Muscle layer of duodenum (tissue), 2 donors: ENCODE data around the gene GRAP2.
"Not testable (repeated sequence)": the region's sequence is repeated elsewhere in the genome, so short reads cannot be mapped to it uniquely, and the experiment has no call there.

ENCODE experiments used
- H3K27ac ChIP-seq: one replicate; pipeline ENCODE4 v1.7.0; 2013; ENCODE audit warnings: mild to moderate bottlenecking, low read length
- H3K27me3 ChIP-seq: one replicate; pipeline ENCODE4 v1.7.0; 2013; ENCODE audit warnings: low read depth, mild to moderate bottlenecking, control low read depth, low read length
- H3K36me3 ChIP-seq, 2 donors: one replicate each; pipeline ENCODE4 v1.7.0; 2013; ENCODE audit warnings: low read length in 2 of 2, control low read depth in 1 of 2, mild to moderate bottlenecking in 1 of 2; ENCODE audit not compliant: insufficient read depth in 2 of 2, control insufficient read depth in 1 of 2
- H3K4me1 ChIP-seq, 2 donors: one replicate each; pipeline ENCODE4 v1.7.0; 2013; ENCODE audit warnings: low read length in 2 of 2, mild to moderate bottlenecking in 2 of 2, control low read depth in 1 of 2, moderate library complexity in 1 of 2; ENCODE audit not compliant: insufficient read depth in 2 of 2, control insufficient read depth in 1 of 2
- H3K4me3 ChIP-seq, 2 donors: one replicate each; pipeline ENCODE4 v1.7.0; 2013; ENCODE audit warnings: low read length in 2 of 2, low read depth in 1 of 2, mild to moderate bottlenecking in 1 of 2
- H3K9me3 ChIP-seq, 2 donors: one replicate each; pipeline ENCODE4 v1.7.0; 2013; ENCODE audit warnings: low read length in 2 of 2, control low read depth in 1 of 2, mild to moderate bottlenecking in 1 of 2; ENCODE audit not compliant: control insufficient read depth in 1 of 2
- donor health status: healthy.

The GRAP2 gene

DNA sequence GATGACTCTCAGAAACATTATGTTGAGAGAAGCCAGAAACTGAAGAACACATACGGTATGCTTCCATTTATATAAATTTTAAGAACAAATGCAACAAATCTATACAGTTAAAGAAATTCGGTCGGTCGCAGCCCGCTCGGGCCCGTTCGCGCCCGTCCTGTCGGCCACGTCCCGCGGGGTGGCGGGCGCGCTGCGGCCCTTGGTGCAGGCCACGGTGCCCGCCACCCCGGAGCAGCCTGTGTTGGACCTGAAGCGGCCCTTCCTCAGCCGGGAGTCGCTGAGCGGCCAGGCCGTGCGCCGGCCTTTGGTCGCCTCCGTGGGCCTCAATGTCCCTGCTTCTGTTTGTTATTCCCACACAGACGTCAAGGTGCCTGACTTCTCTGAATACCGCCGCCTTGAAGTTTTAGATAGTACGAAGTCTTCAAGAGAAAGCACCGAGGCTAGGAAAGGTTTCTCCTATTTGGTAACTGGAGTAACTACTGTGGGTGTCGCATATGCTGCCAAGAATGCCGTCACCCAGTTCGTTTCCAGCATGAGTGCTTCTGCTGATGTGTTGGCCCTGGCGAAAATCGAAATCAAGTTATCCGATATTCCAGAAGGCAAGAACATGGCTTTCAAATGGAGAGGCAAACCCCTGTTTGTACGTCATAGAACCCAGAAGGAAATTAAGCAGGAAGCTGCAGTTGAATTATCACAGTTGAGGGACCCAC lies 25.6 kb upstream of the GRAP2 start:
- H3K36me3 ChIP-seq, H3K27me3 ChIP-seq, H3K4me1 ChIP-seq, H3K9me3 ChIP-seq, H3K27ac ChIP-seq, H3K4me3 ChIP-seq: not testable (repeated sequence)

- H3K4me3 ChIP-seq = no peak overlapping the region
- H3K36me3 ChIP-seq = no peaks in the 10 kb centered on the region
Measured at GRCh38 chr22:39877079-39877845, 23.6 kb upstream of the GRAP2 start.

DNA sequence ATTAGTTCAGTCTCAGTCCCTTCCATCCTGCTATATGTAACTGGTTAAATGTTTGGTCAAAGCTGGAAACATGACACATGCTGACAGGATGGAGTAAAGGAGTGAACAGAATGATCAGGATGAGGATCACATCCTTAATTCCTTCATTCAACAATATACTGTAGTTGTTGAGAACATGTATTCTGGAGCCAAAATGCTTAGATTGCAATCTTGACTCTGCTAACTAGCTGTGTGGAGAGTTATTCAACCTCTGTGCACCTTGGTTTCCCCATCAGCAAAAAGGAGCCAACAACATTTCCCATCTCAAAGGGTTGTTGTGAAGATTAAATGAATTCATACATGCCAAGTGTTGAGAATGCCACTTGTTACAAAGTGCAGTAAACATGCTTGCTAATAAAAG lies 20.2 kb upstream of the GRAP2 start:
- Histone ChIP-seq H3K27ac (no peak overlapping the region), H3K27me3 (no peaks in the 10 kb centered on the region), H3K4me3 (no peak overlapping the region), H3K36me3 (no peaks in the 10 kb centered on the region), H3K9me3 (no peaks in the 10 kb centered on the region), H3K4me1 (no peaks in the 10 kb centered on the region)

More at GRCh38 chr22:39877079-39877845, 23.6 kb upstream of the GRAP2 start:
- H3K27ac ChIP-seq = no peak overlapping the region
- H3K4me1 ChIP-seq = no peaks in the 10 kb centered on the region
- H3K27me3 ChIP-seq = no peaks in the 10 kb centered on the region
- H3K9me3 ChIP-seq = no peaks in the 10 kb centered on the region

GRCh38 chr22:39883057-39883456 lies 17.8 kb upstream of the GRAP2 start:
- H3K27me3 ChIP-seq = no peaks in the 10 kb centered on the region
- no peak overlapping the region for H3K27ac ChIP-seq
- no peaks in the 10 kb centered on the region for H3K36me3 ChIP-seq
- H3K4me3 ChIP-seq = no peak overlapping the region
- H3K9me3 ChIP-seq = no peaks in the 10 kb centered on the region
- H3K4me1 ChIP-seq = no peaks in the 10 kb centered on the region

DNA sequence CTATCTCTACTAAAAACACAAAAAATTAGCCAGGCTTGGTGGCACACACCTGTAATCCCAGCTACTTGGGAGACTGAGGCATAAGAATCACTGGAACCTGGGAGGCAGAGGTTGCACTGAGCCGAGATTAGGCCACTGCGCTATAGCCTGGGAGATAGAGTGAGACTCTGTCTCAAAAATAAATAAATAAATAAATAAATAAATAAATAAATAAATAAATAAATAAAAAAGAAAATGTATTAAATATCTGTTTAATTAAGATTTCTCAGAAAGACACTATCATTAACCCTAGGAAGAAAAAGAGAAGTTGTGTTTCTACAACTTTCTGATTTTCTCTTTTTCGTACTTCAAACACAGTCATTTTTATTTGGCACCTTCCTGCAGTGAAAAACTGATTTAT lies 11.0 kb upstream of the GRAP2 start:
- not testable (repeated sequence) for H3K4me3 ChIP-seq, H3K4me1 ChIP-seq, H3K27ac ChIP-seq, H3K27me3 ChIP-seq, H3K9me3 ChIP-seq, H3K36me3 ChIP-seq

GRCh38 chr22:39893526-39893925 lies 7.4 kb upstream of the GRAP2 start, which contains the start of gene ENTHD1:
Gene ENTHD1 (minus strand): TSS chr22:39893760. CDS start chr22:39887748, 6,012 bp downstream.
- Histone ChIP-seq H3K36me3 (no peaks in the 10 kb centered on the region), H3K4me3 (no peak within 1 kb of the TSS), H3K27ac (no peak within 1 kb of the TSS), H3K4me1 (no peaks in the 10 kb centered on the region), H3K9me3 (no peaks in the 10 kb centered on the region), H3K27me3 (no peaks in the 10 kb centered on the region)

GRCh38 chr22:39894554-39895092 lies 6.3 kb upstream of the GRAP2 start:
- no peaks in the 10 kb centered on the region for H3K4me1 ChIP-seq
- H3K36me3 ChIP-seq = no peaks in the 10 kb centered on the region
- no peaks in the 10 kb centered on the region for H3K27me3 ChIP-seq
- H3K27ac ChIP-seq = no peak overlapping the region
- no peaks in the 10 kb centered on the region for H3K9me3 ChIP-seq
- no peak overlapping the region for H3K4me3 ChIP-seq

- no peaks in the 10 kb centered on the region for H3K36me3 ChIP-seq
- no peaks in the 10 kb centered on the region for H3K27me3 ChIP-seq
- H3K9me3 ChIP-seq = no peaks in the 10 kb centered on the region
- H3K4me1 ChIP-seq = no peaks in the 10 kb centered on the region
- no peak overlapping the region for H3K4me3 ChIP-seq
- no peak overlapping the region for H3K27ac ChIP-seq
Measured at GRCh38 chr22:39895682-39896081, 5.2 kb upstream of the GRAP2 start.

DNA sequence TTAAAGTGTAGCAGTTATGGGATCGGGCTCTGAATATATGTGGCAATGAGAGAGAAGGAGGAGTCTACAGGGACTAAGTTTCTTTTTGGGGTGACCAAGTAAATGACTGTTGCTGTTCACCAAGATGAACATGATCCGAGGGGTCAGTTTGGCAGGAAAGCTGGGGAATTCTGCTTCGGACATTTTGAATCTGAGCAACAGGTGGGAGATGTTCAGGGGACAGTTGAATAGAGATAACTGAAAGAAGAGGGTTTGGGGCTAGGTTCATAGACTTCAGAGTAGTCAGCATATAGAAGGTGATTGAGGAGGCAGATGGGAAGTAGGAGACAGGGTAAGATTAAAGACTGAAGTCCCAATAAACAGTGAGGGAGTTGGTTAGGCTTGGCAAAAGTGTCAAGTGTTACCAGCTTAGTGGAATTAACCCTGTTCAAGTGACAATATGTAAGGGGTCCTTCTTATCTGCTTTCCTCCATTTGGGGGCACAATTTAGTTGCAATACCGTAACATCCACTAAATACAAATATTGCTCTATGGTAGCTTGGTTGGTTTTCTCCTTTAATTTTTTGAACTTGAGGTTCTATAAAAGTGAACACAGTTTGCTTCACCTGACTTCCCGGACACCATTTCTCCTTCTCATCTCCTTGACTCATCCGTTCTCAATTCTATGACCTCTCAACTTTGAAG lies 4.4 kb upstream of the GRAP2 start:
- Histone ChIP-seq H3K4me3 (no peak overlapping the region), H3K36me3 (no peaks in the 10 kb centered on the region), H3K4me1 (no peaks in the 10 kb centered on the region), H3K27me3 (no peaks in the 10 kb centered on the region), H3K9me3 (no peaks in the 10 kb centered on the region), H3K27ac (no peak overlapping the region)

GRCh38 chr22:39897841-39898240 lies 3.0 kb upstream of the GRAP2 start:
- Histone ChIP-seq H3K4me1 (no peaks in the 10 kb centered on the region), H3K27ac (no peak overlapping the region), H3K36me3 (no peaks in the 10 kb centered on the region), H3K9me3 (no peaks in the 10 kb centered on the region), H3K27me3 (no peaks in the 10 kb centered on the region), H3K4me3 (no peak overlapping the region)

GRCh38 chr22:39898997-39899396 lies 1.9 kb upstream of the GRAP2 start:
- Histone ChIP-seq H3K27ac (no peak overlapping the region), H3K4me1 (no peaks in the 10 kb centered on the region), H3K4me3 (no peak overlapping the region), H3K9me3 (no peaks in the 10 kb centered on the region), H3K36me3 (no peaks in the 10 kb centered on the region), H3K27me3 (no peaks in the 10 kb centered on the region)
